Lower leg skin (tissue), 4 donors: ENCODE results near the gene C16orf86. TPM values are rescaled to one million over a fixed set of nuclear protein-coding genes. Genes with fewer than 3 reads are reported as not detected.

Experiments
- DNase-seq, 2 donors: peaks; one replicate each; pipeline ENCODE4 v3.0.0-alpha.2; 2019; ENCODE audit warnings: low spot score in 2 of 2
- H3K4me3 ChIP-seq: fragments of 200-600 bp; sonication (generic); 2 replicates; pipeline ENCODE4 v1.5.1; 2017; ENCODE audit warnings: mild to moderate bottlenecking, low read depth; ENCODE audit not compliant: poor library complexity, severe bottlenecking
- CTCF ChIP-seq, 3 donors: fragments of 450-650 bp; IDR thresholded peaks; one replicate each; pipeline ENCODE4 v1.5.1; 2016; ENCODE audit warnings: antibody characterized with exemption in 3 of 3, mild to moderate bottlenecking in 3 of 3, moderate library complexity in 2 of 3
- POLR2A ChIP-seq, 2 donors: fragments of 450-650 bp; IDR thresholded peaks; one replicate each; pipeline ENCODE4 v1.6.1; 2016 to 2017; ENCODE audit warnings: antibody characterized with exemption in 2 of 2, mild to moderate bottlenecking in 1 of 2, moderate library complexity in 1 of 2
- WGBS, 2 donors: methylation state at CpG; one replicate each; pipeline ENCODE4 v1.1.5; 2018; 5-methylcytosine and 5-hydroxymethylcytosine counted together
- intact Hi-C: fragments of 100-400 bp; cut with DNase I; formaldehyde crosslinking; loops from one replicate; pipeline ENCODE4 v1.15.0; 2023; ENCODE audit warnings: low total_unique reads
- total RNA-seq, 4 donors: library from RNA; depleted of rRNA; stranded (reverse); fragments of >200 nt; gene quantifications; one replicate each; pipeline ENCODE4 v1.1.0, GENCODE V29; 2016

Gene C16orf86
- total RNA-seq, 4 donors from 2014 or later: 2.2 to 10.4 (median 7.2) TPM

DNA sequence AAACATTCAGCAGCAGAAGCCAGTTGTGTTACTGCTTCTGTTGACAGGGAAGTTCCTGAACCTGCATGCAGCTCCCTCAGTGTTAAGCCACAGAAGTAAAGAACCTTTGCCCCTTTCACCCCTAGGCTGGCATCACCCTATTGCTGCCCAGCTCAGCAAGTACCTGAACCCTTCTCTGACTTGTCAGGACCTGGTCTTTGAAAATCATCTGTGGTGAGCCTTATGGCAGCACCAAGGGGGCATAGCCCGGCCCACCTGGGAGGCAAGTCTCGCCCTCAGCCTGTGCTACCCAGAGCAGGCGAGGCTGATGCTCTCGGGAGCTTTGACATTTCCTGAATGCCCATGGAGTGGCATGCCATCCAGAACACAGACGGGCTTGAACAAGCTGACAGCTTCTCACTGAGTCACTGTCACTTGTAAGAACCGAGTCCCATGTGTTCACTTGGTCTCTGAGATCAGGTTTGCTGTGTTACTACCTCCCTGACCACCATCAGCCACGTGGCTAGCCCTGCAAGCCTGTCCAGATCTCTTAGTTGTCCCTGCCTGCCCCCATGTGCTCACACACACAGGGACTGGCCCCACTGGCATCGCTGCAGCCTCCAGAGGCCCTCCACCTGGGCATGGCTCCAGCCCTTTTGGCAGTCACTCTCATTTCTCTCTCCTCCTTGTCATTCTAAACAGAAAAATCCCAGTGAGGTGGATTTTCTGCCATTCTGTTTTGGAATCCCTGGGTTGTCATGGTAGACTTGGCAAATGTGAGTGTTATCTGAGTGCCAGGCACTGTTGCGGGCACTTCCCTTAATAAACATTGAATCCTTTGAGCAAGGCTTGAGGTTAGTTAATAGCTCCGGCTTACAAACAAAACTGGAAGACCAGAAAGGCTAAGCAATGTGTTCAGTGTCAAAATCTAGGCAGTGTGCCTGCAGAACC is 24.6 kb upstream of the C16orf86 start:
- DNase-seq: no peak
- WGBS, 2 donors: 32 to 40% methylated on average over 10 of the region's 10 CpGs
- intact Hi-C loops: no loop called here
- H3K4me3 ChIP-seq: no peak overlapping the region
- TF ChIP-seq POLR2A (IDR thresholded peaks at IDR 0.05) (no peak), CTCF (IDR thresholded peaks at IDR 0.05) (no peak)

- 88 to 90% methylated on average over 9 of the region's 9 CpGs for WGBS, 2 donors
- H3K4me3 ChIP-seq: no peak overlapping the region
- no peak for DNase-seq
- intact Hi-C loops: no loop called here
- TF ChIP-seq POLR2A (IDR thresholded peaks at IDR 0.05) (no peak), CTCF (IDR thresholded peaks at IDR 0.05) (no peak)
These were observed 22.6 kb upstream of the C16orf86 start for GRCh38 chr16:67644038-67644437.

DNA sequence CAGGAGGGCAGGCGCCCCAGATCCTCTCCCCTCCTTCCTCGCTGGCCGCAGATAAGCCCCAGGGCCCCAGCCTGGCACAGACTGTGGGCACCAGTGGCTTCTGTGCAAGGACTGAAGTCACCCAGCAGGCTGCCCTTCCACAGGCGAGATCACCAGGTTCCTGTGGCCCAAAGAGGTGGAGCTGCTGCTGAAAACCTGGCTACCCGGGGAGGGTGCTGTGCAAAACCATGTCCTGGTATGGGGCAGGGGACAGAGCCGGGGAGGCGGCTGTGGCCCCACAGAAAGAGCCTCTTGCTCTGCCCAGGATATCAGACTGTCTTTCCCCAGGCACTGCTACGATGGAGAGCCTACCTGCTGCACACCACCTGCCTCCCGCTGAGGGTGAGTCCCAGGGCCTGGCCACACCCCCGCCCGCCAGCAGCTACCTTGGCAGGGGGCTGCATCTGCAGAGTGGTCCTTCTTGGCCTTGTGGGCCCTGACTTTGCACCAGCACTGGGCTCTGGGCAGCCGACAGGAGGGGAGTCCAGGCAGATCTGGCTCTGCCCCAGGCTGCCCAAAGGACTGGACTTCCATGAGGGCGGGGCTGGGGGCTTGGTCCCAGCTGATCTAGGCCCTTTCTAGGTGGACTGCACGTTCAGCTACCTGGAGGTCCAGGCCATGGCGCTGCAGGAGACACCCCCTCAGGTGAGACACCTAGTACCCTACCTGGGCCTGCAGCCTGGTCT is 21.1 kb upstream of the C16orf86 start:
- H3K4me3 ChIP-seq: no peak overlapping the region
- DNase-seq: peak in 1 of 2 donors; percentile 84
- WGBS, 2 donors: 73 to 74% methylated on average over 14 of the region's 15 CpGs
- intact Hi-C loops: no loop called here
- no peak for TF ChIP-seq CTCF (IDR thresholded peaks at IDR 0.05)
- TF ChIP-seq POLR2A (IDR thresholded peaks at IDR 0.05): no peak

GRCh38 chr16:67647111-67647651 is 19.4 kb upstream of the C16orf86 start:
- H3K4me3 ChIP-seq: no peak overlapping the region
- DNase-seq: no peak
- TF ChIP-seq POLR2A (IDR thresholded peaks at IDR 0.05) (no peak), CTCF (IDR thresholded peaks at IDR 0.05) (no peak)
- WGBS, 2 donors: 64 to 67% methylated on average over 11 to 14 of the region's 15 CpGs
- intact Hi-C loops: no loop called here

- WGBS, 2 donors: 72 to 76% methylated on average over 6 to 10 of the region's 13 CpGs
- H3K4me3 ChIP-seq: no peak overlapping the region
- no peak for DNase-seq
- intact Hi-C loops: no loop called here
- TF ChIP-seq CTCF (IDR thresholded peaks at IDR 0.05): no peak
- no peak for TF ChIP-seq POLR2A (IDR thresholded peaks at IDR 0.05)
These were observed 18.9 kb upstream of the C16orf86 start for GRCh38 chr16:67647681-67648080.
